Nephron progenitor cell (in vitro differentiated cells): Measurements from ENCODE around the gene TTF2.

ENCODE experiments used
- DNase-seq: peaks from one replicate; pipeline ENCODE4 v3.0.0; 2021
- H3K27ac Mint-ChIP-seq: 2 replicates; pipeline ENCODE4 v1.8.0; 2021; ENCODE audit warnings: mild to moderate bottlenecking, moderate library complexity, mixed read lengths
- H3K27me3 Mint-ChIP-seq: 2 replicates; pipeline ENCODE4 v1.8.0; 2021; ENCODE audit warnings: mild to moderate bottlenecking, low read depth, mixed read lengths; ENCODE audit not compliant: poor library complexity
- H3K36me3 Mint-ChIP-seq: 2 replicates; pipeline ENCODE4 v1.8.0; 2021; ENCODE audit warnings: low read depth, mixed read lengths
- H3K4me1 Mint-ChIP-seq: 2 replicates; pipeline ENCODE4 v1.8.0; 2021; ENCODE audit warnings: mixed read lengths
- H3K4me3 Mint-ChIP-seq: 2 replicates; pipeline ENCODE4 v1.8.0; 2021; ENCODE audit warnings: mild to moderate bottlenecking, moderate library complexity, mixed read lengths
- H3K9me3 Mint-ChIP-seq: 2 replicates; pipeline ENCODE4 v1.8.0; 2021; ENCODE audit warnings: mild to moderate bottlenecking, moderate library complexity, mixed read lengths
- TF ChIP-seq, protein P1 (sequence below): fragments of 200-600 bp; sonication (generic); IDR thresholded peaks from 2 replicates; pipeline ENCODE4 v1.5.0; 2021; ENCODE audit warnings: antibody characterized with exemption

The TTF2 gene

DNA sequence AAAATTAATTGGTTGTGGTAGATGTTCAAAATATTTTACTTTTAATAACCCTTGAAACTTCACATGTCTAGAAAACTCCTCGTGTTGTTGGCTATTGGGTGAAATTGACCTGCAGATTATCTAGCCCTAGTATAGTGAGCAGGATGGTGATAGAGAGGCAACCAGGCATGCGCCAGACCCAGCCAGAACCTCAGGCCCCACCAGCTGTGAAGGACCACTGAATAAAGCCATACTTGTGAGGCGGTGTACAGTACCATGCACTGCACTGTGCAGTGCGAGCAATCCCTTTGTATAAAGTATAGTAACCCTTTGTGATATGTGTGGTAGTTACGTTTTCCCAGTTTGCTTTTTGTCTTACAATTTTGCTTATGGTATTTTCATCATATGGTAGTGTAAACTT lies 8.5 kb downstream of the TTF2 start:
- H3K27ac Mint-ChIP-seq = no peak overlapping the region
- H3K27me3 Mint-ChIP-seq = no peaks in the 10 kb centered on the region
- H3K36me3 Mint-ChIP-seq = peaks cover 16% of the 10 kb centered on the region
- no peak overlapping the region for H3K4me3 Mint-ChIP-seq
- no peak for DNase-seq
- H3K4me1 Mint-ChIP-seq = peaks cover 15% of the 10 kb centered on the region
- H3K9me3 Mint-ChIP-seq = no peaks in the 10 kb centered on the region
- TF ChIP-seq, protein P1, sequence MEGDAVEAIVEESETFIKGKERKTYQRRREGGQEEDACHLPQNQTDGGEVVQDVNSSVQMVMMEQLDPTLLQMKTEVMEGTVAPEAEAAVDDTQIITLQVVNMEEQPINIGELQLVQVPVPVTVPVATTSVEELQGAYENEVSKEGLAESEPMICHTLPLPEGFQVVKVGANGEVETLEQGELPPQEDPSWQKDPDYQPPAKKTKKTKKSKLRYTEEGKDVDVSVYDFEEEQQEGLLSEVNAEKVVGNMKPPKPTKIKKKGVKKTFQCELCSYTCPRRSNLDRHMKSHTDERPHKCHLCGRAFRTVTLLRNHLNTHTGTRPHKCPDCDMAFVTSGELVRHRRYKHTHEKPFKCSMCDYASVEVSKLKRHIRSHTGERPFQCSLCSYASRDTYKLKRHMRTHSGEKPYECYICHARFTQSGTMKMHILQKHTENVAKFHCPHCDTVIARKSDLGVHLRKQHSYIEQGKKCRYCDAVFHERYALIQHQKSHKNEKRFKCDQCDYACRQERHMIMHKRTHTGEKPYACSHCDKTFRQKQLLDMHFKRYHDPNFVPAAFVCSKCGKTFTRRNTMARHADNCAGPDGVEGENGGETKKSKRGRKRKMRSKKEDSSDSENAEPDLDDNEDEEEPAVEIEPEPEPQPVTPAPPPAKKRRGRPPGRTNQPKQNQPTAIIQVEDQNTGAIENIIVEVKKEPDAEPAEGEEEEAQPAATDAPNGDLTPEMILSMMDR = no peak

DNA sequence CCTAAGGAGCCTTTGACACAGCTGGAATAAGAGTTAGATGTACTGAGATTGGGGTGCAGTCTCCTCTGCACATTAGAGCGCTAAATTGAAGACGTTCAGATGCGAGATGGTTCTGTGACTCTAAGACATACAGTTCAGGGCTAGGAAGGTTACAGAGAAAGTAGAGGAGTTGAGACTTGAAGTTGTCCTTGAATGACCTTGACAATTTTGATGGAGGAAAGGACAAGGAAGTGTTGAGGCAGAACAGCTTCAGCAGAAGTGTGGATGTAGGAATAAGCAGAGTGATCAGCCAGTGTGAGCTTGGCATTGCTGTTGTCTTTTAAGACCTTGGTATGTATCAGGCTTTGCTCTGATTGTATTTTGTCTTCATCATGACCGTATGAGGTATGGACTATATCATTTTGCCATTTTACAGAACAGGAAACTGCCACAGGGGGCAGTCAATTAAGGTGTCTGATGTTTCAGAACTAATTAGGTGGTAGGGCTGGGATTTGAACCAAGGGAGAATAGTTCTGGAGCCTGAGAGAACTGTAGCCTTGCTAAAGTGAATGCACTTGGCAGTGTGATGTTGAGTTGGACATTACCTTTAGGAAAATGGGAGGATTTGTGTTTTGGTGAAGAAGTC lies 9.2 kb downstream of the TTF2 start:
- Mint-ChIP-seq H3K27me3 (no peaks in the 10 kb centered on the region), H3K27ac (no peak overlapping the region), H3K36me3 (peaks cover 10% of the 10 kb centered on the region), H3K4me3 (no peak overlapping the region), H3K9me3 (no peaks in the 10 kb centered on the region), H3K4me1 (peaks cover 10% of the 10 kb centered on the region)
- no peak for DNase-seq
- TF ChIP-seq, protein P1 = no peak

DNA sequence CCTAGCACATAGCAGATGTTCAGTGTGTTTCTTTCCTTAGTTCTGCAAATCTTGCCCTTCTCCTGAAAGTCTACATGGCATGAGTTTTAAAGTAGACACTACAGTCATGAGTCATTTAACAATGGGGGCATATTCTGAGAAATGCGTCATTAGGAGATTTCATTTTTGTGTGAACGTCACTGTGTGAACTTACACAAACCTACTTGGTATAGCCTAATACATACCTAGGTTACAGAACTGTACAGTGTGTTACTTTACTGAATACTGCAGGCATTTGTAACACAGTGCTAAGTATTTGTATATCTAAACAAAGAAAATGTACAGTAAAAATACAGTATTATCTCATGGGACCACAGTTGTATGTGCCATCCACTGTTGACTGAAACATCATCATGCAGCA lies 10.0 kb downstream of the TTF2 start:
- Mint-ChIP-seq H3K4me3 (no peak overlapping the region), H3K4me1 (peaks cover 10% of the 10 kb centered on the region), H3K36me3 (peaks cover 16% of the 10 kb centered on the region), H3K27me3 (no peaks in the 10 kb centered on the region), H3K9me3 (no peaks in the 10 kb centered on the region), H3K27ac (no peak overlapping the region)
- TF ChIP-seq, protein P1 = no peak
- DNase-seq = no peak

DNA sequence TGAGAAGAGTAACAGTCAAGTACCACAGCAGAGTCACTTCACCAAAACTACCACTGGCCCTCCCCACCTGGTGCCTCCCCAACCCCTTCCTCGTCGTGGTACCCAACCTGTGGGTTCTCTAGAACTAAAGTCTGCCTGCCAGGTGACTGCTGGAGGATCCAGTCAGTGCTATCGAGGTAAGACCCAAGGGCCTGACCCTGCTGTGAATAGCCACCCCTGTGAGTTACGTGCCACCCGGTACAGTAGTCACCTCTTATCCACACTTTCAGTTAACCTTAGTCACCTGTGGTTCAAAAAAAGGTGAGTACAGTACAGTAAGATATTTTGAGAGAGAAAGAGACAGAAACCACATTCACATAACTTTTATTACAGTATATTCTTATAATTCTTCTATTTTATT lies 16.5 kb downstream of the TTF2 start:
- H3K27ac Mint-ChIP-seq = peak overlapping the region; percentile 18
- H3K27me3 Mint-ChIP-seq = no peaks in the 10 kb centered on the region
- H3K4me3 Mint-ChIP-seq = no peak overlapping the region
- no peak for DNase-seq
- peaks cover 64% of the 10 kb centered on the region for H3K36me3 Mint-ChIP-seq
- peaks cover 11% of the 10 kb centered on the region for H3K4me1 Mint-ChIP-seq
- no peaks in the 10 kb centered on the region for H3K9me3 Mint-ChIP-seq
- TF ChIP-seq, protein P1 = no peak

DNA sequence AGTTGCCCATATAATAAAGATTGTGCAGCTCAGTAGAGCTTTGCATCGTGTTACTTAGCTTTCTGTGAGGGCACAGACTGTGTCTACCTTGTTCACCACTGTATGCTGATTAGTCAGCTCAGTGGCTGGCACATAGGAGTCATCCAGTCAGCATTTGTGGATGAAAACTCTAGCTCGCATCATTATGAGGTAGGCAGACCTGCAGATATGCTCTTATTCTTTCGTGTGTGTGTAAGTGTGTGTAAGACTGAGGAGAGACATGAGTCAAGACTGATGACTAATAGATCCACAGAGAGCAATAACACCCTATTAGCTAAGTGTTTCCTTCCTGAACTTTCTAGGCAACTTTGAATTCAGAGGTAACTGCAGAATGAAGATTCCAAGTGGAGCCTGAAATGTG lies 17.1 kb downstream of the TTF2 start:
- Mint-ChIP-seq H3K4me1 (peaks cover 11% of the 10 kb centered on the region), H3K27me3 (no peaks in the 10 kb centered on the region), H3K36me3 (peaks cover 65% of the 10 kb centered on the region), H3K27ac (peak overlapping the region; percentile 2), H3K4me3 (no peak overlapping the region), H3K9me3 (no peaks in the 10 kb centered on the region)
- DNase-seq = no peak
- TF ChIP-seq, protein P1 = no peak

DNA sequence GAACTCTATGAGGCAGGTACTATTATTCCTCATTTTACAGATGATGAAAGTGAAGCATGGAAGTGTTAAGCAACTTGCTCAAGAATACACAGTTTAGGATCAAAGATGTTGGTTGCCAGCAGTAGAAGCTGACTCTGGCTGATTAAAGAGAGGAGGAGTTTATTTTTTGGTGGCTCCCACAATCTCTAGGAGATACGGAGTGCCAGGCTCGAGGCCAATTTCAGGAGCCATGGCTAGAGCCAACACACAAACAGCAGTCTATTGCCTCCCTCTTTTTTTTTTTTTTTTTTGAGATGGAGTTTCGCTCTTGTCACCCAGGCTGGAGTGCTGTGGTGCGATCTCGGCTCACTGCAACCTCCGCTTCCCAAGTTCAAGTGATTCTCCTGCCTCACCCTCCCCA lies 19.6 kb downstream of the TTF2 start:
- DNase-seq = no peak
- Mint-ChIP-seq H3K9me3 (no peaks in the 10 kb centered on the region), H3K27me3 (no peaks in the 10 kb centered on the region), H3K36me3 (peaks cover 79% of the 10 kb centered on the region), H3K4me3 (no peak overlapping the region), H3K4me1 (peaks cover 5% of the 10 kb centered on the region), H3K27ac (no peak overlapping the region)
- TF ChIP-seq, protein P1 = no peak
